ENCODE results near the gene TMEM181.
A peak's percentile ranks its signal among the peaks of the same experiment; 100 is the strongest.
"Not testable (repeated sequence)": the region's sequence is repeated elsewhere in the genome, so short reads cannot be mapped to it uniquely, and the experiment has no call there.

Gene TMEM181

DNA sequence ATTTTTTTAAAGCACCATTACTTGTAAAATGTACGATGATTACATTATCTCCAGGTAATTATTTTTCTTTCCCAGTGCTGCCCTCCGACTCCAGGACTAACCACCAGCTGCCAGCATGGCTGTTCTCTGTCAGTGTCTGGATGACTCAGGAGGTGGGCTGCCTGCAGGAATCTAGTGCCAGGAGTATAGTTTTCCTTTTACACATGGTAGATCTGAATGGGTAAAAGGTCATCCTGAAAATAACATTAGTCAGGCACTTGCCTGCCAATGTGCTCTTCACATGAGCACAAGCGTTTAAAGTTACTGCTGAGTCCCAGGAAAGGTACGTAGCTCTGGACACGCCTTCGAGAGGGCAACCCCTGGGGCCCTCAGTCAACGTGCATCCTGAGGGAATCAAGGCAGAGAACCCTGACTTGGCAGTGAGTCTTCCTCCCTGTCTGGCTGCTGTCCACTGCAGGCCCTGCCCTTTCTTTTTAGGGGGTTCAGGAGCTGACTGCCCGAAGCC, 82.3 kb downstream of the TMEM181 start:
- no peak for DNase-seq

DNA sequence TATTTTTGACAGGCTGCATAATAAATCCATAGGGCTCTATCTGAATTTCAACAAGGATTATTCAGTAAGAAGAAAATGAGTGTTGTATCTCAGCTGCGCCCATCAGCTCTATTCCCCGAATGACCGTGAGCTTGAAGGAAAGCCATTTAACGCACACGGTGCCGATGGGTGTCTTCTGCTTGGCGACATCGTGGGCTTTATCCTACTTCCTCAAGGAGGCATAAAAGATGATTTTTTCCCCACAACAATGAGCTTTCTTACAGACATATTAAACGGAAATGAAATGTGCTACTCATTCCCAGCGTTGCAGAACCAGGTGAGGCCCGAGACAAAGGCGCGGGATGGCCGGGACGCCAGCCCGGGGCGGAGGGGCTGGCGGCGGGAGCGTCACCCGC, 83.9 kb downstream of the TMEM181 start:
- DNase-seq, result peak; percentile 20 to 27

DNA sequence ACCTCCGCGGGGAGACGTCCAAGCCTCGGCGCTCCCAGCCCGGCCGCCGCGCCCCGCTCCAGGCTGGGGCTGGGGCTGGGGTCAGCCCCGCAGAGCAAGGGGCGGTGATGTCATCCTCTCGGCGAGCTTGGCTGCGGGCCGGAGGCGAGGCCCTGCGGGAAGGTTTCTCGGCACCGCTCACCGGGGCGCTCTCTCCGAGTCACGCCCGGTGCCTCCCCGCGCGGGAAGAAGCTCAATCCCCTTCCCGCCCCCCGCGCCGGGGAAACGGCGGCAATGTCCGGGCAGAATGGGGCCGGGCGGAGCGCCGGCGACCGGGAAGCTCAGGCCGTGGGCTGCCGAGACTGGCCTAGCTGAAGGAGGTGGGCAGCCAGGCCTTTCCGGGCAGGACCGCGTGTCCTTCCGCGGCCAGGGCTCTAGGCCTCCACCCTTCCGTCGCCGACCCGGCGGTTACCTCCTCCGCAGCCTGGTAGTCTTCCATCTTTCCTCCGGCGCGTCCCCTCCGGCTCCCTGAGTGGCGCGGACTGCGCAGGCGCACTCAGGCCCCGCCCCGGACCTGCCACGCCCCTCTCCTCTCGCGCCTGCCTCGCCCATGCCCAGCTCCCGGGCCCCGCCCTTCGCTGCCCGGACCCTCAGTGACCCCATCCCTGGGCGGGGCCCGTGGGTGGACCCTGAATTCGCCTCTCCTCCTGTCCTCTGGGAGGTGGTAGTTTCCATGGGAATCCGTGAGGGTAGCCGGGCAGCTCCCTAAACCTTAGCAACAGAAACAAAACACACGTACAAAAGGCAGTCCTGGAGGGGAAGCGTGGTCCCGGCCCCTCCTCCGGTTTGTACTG, 84.6 kb downstream of the TMEM181 start, which contains the start of gene DYNLT1:
TSS of gene DYNLT1 (minus strand) at position 513 of the 833 bp plus-strand sequence. CDS start at position 478, 35 bp downstream.
- DNase-seq, result peak; percentile 75 to 89

DNA sequence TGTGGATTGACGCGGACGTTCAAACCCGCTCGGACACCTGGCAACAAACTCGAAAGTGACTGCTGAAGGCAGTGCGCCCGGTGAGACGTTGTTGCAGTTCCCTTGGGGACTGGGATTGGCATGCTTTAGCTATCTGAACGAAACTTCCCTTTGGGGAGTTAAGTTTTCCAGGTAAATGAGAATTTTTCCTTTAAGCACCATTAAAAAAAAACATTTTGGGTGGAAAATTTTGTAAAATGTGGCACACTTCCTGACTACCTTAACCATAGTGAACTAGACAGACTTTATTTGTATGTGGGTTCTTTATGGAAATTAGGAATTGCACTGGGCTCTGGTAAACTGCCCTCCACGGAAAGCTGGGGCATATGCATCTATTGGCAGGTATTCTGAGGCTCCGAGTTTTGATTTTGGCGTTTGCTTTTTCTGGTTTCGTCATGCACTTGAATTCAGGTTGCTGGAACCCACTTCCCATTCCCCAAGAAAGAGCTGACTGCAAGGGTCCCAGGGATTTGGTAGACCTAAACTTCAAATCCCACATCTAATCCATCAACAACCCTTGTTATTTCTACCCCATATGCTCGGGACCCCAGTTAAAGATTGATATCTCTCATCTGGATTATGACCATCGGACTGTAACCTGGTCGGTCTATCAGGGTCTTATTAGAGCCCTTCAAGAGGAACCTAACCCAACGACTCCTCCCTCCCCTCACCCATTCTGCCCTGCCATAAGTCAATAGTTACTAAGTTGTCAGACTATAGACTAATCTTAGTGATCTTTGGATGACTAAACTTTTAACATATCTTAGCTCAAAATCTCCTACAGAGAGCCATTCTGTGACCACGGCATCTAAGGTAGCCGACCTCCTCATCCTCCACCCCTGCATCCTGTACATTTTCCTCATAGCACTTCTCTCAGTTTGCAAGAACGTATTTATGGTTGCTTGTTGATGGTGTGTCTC, 85.5 kb downstream of the TMEM181 start:
- DNase-seq, result no peak

DNA sequence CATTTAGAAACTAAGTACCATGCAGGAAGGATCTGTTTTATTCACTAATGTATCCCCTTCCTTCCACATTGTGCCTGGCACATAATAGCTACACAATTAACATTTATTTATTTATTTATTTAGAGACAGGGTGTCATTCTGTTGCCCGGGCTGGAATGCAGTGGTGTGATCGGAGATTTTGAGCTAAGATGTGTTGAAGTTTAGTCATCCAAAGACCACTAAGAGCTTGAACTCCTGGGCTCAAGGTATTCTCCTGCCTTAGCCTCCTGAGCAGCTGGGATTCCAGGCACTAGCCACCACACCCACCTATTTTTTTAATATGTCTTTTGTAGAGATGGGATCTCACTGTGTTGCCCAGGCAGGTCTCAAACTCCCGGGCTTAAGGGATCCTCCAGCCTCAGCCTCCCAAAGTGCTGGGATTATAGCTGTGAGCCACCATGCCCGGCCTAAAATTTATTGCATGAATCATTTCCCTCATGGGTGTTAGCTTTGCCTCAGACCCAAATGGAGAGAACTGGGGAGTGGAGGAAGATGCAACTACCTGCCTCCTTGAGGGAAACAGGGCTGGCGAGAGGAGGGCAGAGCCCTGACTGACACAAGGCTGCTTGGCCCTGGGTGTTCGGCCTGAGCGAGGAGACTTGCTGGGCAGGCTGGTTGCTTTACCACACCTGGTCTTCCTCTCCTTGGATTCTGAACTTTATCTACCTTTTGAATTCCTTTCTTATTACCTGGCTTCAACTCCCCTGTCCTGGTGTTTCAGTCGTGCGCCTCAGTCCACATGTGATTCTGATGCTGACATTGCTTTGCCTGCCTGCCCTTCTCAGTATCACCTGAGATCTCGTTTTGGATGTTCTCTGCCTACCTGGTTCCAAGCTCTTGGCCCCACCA, 86.4 kb downstream of the TMEM181 start:
- DNase-seq, result no peak

DNA sequence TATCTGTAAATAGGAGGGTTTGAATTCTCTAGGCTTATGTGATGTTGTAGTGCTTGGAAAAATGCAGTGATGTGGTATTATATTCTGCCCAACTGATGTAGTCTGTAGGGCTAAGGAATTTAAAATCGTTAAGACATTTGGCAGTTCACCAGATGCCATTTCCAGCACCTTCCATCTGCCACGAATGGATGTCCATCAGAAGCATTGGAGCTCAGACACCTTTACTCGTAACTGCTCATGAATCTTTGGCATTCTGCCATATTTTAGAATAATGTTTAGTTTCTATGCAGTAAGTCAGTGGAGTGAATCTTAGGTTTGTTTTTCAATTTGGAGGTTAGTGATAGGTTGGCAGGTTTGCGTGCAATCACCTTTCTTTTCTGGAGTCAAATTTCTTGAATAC, 87.6 kb downstream of the TMEM181 start:
- no peak for DNase-seq

DNA sequence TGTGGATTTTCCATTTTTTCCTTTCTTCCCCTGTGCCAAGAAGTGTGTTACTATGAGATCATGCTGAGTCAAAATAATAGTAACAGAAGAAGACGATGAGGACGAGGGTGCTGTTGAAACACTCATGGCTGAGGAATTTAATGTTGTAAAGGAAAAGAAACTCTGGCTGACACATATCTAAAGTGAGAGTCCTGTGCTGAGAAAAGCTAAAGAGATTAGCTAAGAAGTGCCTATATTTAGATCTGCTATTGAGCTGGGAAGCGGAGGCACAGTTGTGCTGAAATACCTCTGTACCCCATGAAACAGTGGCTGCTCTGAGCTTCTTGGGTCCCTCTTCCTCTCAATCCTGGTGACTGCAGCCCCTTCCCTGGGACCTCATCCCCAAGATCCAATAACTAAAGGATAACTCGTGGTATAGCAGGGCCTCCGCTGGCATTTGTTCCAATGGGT, 88.8 kb downstream of the TMEM181 start:
- DNase-seq, result no peak

DNA sequence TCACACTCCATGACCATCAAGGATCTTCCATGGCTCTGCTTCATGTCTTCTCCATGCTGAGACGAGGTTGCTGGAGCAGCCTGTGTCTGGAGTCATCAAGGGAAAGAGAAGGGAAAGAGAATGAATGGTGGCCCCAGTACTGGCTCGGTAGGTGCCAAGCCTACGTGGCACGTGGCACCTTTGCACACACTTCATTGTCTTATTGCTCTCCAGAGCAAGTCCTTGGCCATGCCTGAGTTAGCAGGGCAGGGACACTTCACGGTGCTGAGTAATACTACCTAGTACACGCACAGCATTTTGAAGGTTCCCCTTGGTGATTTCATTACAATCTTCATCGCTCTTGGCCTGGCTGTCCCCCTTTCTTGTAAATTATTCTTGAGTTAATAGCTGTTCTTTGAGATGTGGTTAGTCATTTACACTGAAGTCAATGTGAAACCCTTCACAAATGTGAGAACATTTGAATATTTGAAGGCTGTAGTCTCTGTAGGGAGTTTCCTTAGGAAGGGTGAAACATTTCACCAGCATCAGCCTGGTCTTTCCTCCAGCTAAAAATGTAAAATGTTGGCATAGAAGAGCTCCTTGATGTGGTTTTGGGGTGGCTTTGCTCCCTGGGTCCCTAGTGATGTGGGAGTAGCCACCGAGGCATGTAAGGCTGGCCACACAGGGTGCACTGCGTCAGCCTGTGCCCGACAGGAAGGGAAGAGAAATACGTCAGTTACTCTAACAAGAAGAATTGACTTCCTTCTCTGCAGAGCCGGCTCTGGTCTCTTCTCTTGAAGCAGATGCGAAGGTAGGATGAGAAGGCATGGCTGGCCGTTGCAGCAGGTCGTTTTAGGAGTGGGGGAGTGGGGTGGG, 89.6 kb downstream of the TMEM181 start, which contains the start of gene SYTL3:
TSS of gene SYTL3 (plus strand) at position 766 of the 855 bp plus-strand sequence. CDS start 13,215 bp downstream, outside the sequence.
- peak; percentile 71 to 84 for DNase-seq

DNA sequence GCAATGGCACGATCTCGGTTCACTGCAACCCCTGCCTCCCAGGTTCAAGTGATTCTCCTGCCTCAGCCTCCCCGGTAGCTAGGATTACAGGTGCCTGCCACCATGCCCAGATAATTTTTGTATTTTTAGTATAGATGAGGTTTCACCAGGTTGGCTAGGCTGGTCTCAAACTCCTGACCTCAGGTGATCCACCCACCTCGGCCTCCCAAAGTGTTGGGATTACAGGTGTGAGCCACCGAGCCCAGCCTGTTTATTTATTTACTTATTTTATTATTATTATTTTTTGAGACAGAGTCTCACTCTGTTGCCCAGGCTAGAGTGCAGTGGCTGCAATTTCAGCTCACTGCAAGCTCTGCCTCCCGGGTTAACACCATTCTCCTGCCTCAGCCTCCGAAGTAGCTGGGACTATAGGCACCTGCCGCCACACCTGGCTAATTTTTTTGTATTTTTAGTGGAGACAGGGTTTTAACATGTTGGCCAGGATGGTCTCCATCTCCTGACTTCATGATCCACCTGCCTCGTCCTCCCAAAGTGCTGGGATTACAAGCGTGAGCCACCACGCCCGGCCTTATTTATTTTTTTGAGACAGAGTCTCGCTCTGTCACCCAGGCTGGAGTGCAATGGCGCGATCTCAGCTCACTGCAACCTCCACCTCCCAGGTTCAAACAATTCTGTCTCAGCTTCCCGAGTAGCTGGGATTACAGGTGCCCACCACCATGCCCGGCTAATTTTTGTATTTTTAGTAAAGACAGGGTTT, 92.3 kb downstream of the TMEM181 start:
- not testable (repeated sequence) for DNase-seq

DNA sequence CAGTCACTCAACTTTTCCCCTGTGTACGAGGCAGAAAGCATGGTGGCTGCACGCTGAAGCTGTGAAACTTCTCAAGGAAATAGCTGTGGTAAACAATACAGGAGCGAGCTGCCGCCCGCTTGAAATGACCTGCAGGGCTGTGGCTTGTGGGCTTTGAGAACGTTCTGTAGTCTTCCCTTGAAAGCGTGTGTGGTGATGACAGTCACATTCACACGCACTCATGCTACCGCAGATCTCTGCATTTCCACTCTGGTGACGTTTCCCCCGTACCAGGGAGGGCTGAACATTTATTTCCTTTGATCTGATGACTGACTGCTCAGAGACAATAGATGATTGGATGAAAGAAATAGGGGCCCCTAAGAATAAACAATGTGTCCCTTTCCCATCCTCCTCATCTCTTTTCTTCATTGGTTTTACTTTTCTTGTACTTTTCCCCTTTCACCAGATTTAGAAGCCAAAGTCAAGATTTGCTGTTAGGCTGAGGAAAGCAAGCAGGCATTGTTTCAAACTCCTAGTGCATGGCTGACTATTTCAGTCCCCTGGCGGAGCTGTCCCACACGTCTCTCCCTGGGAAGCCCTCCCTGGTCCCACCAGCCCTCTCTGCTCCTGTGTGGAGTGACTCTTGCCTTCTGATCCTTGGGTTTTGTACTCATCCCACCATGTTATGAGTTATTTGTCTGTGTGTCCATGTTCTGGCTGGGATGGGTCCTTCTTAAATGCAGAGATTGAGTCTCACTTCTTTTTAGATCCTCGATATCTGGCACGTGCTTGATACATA, 93.9 kb downstream of the TMEM181 start:
- no peak for DNase-seq

DNA sequence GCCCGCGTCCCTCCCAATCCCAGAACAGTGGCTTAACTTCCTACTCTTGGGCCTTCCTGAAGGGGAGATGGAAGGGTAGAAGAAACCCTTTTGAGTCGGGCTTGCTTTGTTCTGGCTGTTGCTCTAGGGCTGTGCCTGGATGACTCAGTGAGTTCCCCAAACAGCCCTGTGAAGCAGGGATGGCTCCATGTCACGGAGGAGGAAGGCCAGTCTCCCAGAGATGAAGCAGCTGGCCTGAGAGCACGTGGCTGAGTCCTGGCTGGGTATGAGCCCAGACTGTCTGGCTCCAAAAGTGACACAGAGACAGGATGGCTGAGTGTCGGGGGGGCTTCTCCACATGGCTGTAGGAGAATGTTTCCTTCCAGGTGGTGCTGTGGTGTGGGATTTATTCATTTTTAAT, 94.6 kb downstream of the TMEM181 start:
- peak in 1 of 2 experiments; percentile 19 for DNase-seq

DNA sequence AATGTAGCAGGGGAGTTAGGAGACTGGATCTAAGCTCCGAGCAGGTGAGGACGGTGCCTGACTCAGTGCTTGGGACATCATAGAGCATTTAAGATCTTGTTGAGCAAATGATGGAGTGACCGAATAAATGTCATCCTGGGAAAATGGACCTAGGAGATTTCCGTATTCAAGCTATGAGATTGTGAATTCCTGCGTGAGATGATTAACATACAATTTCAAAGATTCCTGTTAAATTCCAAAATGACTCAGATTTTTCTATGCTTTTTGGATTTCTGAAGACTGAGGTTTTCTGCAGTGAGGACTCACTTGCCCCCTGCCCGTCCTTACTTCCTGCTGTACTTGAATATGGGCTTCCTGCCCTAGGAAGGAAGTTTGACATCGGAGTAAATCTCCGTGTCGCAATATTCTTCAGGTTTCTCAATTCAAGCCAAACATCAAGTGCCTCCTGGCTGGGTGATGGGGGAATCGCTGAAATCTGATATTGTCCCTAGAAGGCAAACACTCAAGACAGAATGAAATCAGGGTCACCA, 95.1 kb downstream of the TMEM181 start:
- DNase-seq, result peak; percentile 18 to 24

DNA sequence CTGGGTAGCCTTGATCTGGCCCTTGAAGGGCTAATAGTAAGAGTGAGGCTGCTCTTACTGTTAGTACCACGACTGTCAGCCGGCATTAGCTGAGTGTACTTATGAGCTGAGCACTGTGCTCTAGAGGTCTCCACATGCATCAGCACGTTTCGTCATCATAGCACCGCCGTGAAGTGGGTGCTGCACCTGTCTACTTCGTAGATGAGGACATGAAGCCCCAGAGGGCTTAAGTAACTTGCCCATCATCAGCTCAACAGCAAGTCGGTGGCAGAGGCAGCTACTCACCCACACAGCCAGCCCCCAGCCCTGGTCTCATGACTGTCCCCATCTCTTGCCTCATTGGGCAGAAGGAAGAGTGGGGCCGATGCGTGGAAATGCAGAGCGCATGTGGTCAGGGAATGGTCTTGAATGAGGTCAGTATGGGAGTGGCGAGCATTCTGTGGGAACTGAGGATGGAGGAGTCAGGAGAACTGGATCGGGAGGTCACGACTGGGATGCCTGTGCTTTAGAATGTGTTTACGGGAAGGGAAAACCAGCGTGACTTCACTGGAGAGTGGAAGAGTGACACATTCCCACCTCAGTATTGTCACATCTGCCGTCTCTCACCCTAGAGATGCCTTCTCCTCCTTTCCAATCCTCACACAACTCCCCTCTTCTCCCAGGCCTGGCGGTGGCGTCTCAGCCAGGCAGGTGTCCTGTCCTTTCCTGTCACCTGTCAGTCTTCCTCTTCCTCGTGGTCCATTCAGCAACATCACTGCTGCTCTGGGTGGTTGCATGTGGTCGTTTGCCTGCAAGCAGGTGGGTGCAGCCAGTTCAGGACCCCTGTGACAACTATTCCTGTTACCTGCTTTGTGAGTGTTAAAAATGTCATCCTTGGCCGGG, 95.9 kb downstream of the TMEM181 start:
- no peak for DNase-seq

DNA sequence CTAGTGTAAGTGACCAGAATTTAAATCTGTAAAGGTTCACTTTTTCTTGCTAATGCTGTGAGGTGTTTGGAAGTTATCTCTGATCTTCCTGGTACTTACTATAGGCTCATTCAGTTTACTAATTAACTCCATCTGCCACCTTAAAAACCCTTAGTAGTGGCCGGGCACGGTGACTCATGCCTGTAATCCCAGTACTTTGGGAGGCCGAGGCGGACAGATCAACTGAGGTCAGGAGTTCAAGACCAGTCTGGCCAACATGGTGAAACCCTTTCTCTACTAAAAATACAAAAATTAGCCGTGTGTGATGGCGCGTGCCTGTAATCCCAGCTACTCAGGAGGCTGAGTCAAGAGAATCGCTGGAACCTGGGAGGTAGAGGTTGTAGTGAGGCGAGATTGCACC, 97.1 kb downstream of the TMEM181 start:
- not testable (repeated sequence) for DNase-seq

DNA sequence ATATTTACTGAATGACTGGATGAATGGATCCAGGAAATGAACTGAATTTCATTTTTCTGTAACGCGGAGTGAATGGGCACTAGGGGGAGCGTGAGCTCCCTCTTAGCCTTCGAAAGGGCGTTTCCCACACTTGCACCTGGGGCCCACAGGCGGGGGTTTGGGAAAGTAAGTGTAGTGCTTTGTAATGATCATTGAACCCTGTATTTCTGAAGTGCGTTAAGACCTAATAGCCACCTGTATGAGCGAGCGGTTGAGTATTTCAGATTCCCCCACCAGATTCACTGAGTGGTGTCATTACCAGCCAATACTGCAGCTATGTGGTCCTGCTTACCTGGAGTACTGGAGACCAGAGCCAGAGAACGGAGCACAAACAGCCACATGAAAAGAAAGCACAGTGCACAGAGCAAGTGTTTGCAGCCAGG, 100.5 kb downstream of the TMEM181 start:
- DNase-seq, result peak; percentile 7 to 65

DNA sequence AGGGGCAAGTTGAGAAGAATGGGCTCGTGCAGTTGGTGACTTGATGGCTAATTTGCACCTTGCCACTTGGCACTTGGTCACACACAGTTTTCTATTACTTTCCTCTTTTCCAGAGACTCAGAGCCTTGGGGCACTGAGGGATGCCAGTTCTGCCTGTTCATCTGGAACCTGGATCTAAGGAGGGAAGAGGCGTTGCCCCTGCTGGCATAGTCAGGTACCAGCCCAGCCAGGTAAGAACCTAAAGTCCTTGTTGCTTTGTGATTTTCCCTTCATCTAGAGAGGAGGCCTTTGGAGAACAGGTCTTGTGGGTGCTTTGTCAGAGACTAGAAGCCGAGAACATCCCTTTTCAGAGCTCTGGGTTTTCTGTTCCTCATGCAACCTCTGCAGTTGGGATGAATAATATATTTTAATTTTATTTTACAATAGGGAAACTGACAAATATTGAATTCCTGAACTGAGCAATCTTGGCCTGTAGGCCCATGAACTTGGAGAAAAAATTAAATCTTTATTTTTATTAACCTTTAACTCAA, 101.3 kb downstream of the TMEM181 start:
- no peak for DNase-seq

DNA sequence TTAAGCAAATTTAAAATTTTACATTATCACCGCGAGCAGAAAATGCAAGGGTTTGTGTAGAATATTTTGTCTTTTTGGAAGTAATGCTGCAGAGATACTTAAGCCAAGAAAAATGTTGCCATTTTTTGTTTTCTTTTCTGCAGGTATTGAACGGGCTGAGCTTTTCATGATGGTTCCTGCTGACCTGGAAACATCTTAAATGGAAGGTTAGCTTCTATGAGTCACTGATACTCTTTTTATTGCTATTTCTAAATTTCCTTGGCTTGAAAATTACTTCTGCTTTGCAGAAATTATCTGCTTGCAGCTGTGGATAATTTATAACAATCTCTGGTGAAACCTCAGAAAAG, 102.7 kb downstream of the TMEM181 start:
- DNase-seq, result no peak
